Measurements from ENCODE around the gene GNPTG.

GNPTG gene

GRCh38 chr16:1351582-1352362 lies at the start of gene GNPTG, which contains the start of gene TSR3:
TSS of gene GNPTG (plus strand) at chr16:1351931. CDS start at chr16:1351966, 35 bp downstream.
TSS of gene TSR3 (minus strand) at chr16:1351878. CDS start at chr16:1351804, 74 bp downstream.
- DNase-seq, result peak; percentile 24

GRCh38 chr16:1305823-1306222 lies 45.9 kb upstream of the GNPTG start:
- DNase-seq, result no peak

- DNase-seq, result no peak
These were observed 45.4 kb upstream of the GNPTG start for GRCh38 chr16:1306334-1306733.

- DNase-seq, result peak; percentile 11
These were observed 43.4 kb upstream of the GNPTG start for GRCh38 chr16:1308036-1308976.

GRCh38 chr16:1308977-1309885 lies 42.5 kb upstream of the GNPTG start, which contains the start of gene UBE2I:
TSS of gene UBE2I (plus strand) at chr16:1309636. CDS start at chr16:1314031, 4,395 bp downstream.
- DNase-seq, result peak; percentile 84

GRCh38 chr16:1309888-1310831 lies 41.6 kb upstream of the GNPTG start:
- no peak for DNase-seq

- DNase-seq, result no peak
These were observed 40.9 kb upstream of the GNPTG start for GRCh38 chr16:1310832-1311200.

GRCh38 chr16:1311212-1311737 lies 40.5 kb upstream of the GNPTG start:
- no peak for DNase-seq

GRCh38 chr16:1311738-1312466 lies 39.8 kb upstream of the GNPTG start:
- no peak for DNase-seq

- no peak for DNase-seq
These were observed 39.3 kb upstream of the GNPTG start for GRCh38 chr16:1312467-1312816.

- no peak for DNase-seq
These were observed 38.8 kb upstream of the GNPTG start for GRCh38 chr16:1312903-1313302.

GRCh38 chr16:1313721-1314369 lies 37.9 kb upstream of the GNPTG start:
- DNase-seq, result no peak

GRCh38 chr16:1314399-1315068 lies 37.2 kb upstream of the GNPTG start:
- no peak for DNase-seq

- no peak for DNase-seq
These were observed 36.4 kb upstream of the GNPTG start for GRCh38 chr16:1315081-1316032.

- DNase-seq, result no peak
These were observed 35.7 kb upstream of the GNPTG start for GRCh38 chr16:1316033-1316405.

- no peak for DNase-seq
These were observed 34.1 kb upstream of the GNPTG start for GRCh38 chr16:1317479-1318267.

- no peak for DNase-seq
These were observed 33.5 kb upstream of the GNPTG start for GRCh38 chr16:1318268-1318545.

- DNase-seq, result no peak
These were observed 32.7 kb upstream of the GNPTG start for GRCh38 chr16:1319041-1319440.
